Loucy (cell line): Measurements from ENCODE around the gene CA7.

Experiments
- EZH2phosphoT487 ChIP-seq: fragments of 200-600 bp; IDR thresholded peaks from 2 replicates; pipeline ENCODE4 v1.6.1; 2018; ENCODE audit warnings: antibody characterized with exemption, mild to moderate bottlenecking, moderate library complexity, borderline replicate concordance
- TF ChIP-seq, protein P1 (sequence below): fragments of 200-600 bp; sonication (generic); conservative IDR thresholded peaks from 2 replicates; pipeline ENCODE4 v1.5.1; 2014; ENCODE audit warnings: mild to moderate bottlenecking, antibody characterized with exemption, low read length

GRCh38 chr16:66872559-66872942 lies 28.3 kb downstream of the CA7 start:
- TF ChIP-seq, protein P1, sequence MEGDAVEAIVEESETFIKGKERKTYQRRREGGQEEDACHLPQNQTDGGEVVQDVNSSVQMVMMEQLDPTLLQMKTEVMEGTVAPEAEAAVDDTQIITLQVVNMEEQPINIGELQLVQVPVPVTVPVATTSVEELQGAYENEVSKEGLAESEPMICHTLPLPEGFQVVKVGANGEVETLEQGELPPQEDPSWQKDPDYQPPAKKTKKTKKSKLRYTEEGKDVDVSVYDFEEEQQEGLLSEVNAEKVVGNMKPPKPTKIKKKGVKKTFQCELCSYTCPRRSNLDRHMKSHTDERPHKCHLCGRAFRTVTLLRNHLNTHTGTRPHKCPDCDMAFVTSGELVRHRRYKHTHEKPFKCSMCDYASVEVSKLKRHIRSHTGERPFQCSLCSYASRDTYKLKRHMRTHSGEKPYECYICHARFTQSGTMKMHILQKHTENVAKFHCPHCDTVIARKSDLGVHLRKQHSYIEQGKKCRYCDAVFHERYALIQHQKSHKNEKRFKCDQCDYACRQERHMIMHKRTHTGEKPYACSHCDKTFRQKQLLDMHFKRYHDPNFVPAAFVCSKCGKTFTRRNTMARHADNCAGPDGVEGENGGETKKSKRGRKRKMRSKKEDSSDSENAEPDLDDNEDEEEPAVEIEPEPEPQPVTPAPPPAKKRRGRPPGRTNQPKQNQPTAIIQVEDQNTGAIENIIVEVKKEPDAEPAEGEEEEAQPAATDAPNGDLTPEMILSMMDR: no peak
- no peak for TF ChIP-seq EZH2phosphoT487
